ENCODE results near the gene SLC26A11. TPM values are rescaled to one million over a fixed set of nuclear protein-coding genes. Genes with fewer than 3 reads are reported as not detected.

Gene SLC26A11
- total and polyA plus RNA-seq, 2 of the 13 experiments (the other 11 are each of a cell fraction or from before 2014, with no cell fraction given): 8.7 to 13.2 TPM

DNA sequence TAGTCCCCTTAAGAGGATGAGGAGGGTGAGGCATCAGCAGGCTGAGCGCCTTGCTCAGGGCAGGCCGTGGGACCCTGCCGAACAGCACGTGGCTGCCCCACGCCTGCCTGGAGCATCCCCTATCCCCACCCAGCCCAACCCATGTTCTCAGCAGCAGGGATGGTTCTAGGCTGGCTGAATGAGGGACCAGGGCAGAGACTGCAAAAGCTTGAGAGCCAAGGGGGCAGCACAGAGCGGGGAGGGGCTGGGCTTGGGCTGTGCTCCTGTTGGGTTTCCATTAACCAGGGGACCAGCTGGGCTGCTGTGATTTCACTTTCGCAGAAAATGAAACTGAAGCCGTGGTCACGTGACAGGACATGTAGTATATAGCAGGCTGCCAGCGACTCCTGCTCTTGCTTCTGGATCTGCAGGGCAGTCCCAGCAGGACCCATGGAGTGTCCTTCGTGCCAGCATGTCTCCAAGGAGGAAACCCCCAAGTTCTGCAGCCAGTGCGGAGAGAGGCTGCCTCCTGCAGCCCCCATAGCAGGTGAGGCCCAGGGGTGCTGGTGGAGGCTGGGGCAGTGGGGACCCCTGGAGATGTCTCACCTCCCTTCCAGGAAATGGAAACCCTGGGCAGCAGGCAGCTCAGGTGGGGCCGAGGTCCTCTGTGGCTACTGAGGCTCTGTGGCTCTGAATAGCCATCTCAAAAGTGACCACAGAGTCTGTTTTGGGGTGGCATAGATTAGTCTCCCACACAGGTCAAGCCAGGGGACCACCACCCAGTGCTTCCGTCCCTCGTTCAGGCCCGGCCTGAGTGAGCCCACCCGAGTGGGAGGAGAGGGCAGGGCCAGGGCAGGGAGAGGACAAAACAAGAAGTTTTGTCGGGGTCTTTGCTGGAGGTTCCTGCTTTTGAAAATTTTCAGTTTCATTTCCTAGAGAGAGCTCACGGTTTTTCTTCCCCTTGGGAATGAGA, 43.3 kb downstream of the SLC26A11 start (continued):
- peak; percentile 58; the same call in 1 of the 2 replicates for TF ChIP-seq MED13 (CRISPR knock-in tag; IDR thresholded peaks at IDR 0.05)
- 0 out of 2 replicates have a peak, but pooled peaks have one; percentile 65 for TF ChIP-seq TOPORS (CRISPR knock-in tag; IDR thresholded peaks at IDR 0.05)
- TF ChIP-seq, protein P1, sequence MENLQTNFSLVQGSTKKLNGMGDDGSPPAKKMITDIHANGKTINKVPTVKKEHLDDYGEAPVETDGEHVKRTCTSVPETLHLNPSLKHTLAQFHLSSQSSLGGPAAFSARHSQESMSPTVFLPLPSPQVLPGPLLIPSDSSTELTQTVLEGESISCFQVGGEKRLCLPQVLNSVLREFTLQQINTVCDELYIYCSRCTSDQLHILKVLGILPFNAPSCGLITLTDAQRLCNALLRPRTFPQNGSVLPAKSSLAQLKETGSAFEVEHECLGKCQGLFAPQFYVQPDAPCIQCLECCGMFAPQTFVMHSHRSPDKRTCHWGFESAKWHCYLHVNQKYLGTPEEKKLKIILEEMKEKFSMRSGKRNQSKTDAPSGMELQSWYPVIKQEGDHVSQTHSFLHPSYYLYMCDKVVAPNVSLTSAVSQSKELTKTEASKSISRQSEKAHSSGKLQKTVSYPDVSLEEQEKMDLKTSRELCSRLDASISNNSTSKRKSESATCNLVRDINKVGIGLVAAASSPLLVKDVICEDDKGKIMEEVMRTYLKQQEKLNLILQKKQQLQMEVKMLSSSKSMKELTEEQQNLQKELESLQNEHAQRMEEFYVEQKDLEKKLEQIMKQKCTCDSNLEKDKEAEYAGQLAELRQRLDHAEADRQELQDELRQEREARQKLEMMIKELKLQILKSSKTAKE (CRISPR knock-in tag; IDR thresholded peaks at IDR 0.05; ENCODE audit: borderline replicate concordance): no peak
- TF ChIP-seq ZNF230 (CRISPR knock-in tag; IDR thresholded peaks at IDR 0.05): no peak
- TF ChIP-seq, protein P2, sequence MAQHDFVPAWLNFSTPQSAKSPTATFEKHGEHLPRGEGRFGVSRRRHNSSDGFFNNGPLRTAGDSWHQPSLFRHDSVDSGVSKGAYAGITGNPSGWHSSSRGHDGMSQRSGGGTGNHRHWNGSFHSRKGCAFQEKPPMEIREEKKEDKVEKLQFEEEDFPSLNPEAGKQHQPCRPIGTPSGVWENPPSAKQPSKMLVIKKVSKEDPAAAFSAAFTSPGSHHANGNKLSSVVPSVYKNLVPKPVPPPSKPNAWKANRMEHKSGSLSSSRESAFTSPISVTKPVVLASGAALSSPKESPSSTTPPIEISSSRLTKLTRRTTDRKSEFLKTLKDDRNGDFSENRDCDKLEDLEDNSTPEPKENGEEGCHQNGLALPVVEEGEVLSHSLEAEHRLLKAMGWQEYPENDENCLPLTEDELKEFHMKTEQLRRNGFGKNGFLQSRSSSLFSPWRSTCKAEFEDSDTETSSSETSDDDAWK (CRISPR knock-in tag; IDR thresholded peaks at IDR 0.05): no peak
- no peak; the same call in 1 of the 2 replicates for TF ChIP-seq ZNF652 (CRISPR knock-in tag; IDR thresholded peaks at IDR 0.05; ENCODE audit: borderline replicate concordance, low read depth)
- peak; percentile 38; the same call in 1 of the 2 replicates for TF ChIP-seq CCDC6 (CRISPR knock-in tag; IDR thresholded peaks at IDR 0.05)
- no peak for TF ChIP-seq ZNF720 (CRISPR knock-in tag; IDR thresholded peaks at IDR 0.05)
- TF ChIP-seq ZFP41 (CRISPR knock-in tag; IDR thresholded peaks at IDR 0.05; ENCODE audit: borderline replicate concordance): no peak; the same call in 1 of the 2 replicates
- TF ChIP-seq, protein P3, sequence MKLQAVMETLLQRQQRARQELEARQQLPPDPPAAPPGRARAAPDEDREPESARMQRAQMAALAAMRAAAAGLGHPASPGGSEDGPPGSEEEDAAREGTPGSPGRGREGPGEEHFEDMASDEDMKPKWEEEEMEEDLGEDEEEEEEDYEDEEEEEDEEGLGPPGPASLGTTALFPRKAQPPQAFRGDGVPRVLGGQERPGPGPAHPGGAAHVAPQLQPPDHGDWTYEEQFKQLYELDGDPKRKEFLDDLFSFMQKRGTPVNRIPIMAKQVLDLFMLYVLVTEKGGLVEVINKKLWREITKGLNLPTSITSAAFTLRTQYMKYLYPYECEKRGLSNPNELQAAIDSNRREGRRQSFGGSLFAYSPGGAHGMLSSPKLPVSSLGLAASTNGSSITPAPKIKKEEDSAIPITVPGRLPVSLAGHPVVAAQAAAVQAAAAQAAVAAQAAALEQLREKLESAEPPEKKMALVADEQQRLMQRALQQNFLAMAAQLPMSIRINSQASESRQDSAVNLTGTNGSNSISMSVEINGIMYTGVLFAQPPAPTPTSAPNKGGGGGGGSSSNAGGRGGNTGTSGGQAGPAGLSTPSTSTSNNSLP (IDR thresholded peaks at IDR 0.05; ENCODE audit: low read depth, low read length): peak; percentile 67; the same call in 1 of the 2 replicates
- TF ChIP-seq SETDB1 (CRISPR knock-in tag; IDR thresholded peaks at IDR 0.05; ENCODE audit: borderline replicate concordance): no peak
- TF ChIP-seq, protein P4, sequence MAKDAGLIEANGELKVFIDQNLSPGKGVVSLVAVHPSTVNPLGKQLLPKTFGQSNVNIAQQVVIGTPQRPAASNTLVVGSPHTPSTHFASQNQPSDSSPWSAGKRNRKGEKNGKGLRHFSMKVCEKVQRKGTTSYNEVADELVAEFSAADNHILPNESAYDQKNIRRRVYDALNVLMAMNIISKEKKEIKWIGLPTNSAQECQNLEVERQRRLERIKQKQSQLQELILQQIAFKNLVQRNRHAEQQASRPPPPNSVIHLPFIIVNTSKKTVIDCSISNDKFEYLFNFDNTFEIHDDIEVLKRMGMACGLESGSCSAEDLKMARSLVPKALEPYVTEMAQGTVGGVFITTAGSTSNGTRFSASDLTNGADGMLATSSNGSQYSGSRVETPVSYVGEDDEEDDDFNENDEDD (CRISPR knock-in tag; IDR thresholded peaks at IDR 0.05; ENCODE audit: borderline replicate concordance): no peak
- TF ChIP-seq ZNF256 (CRISPR knock-in tag; conservative IDR thresholded peaks at IDR 0.05): peak; percentile 84; the same call in 1 of the 2 replicates
- no peak for TF ChIP-seq ZFP62 (CRISPR knock-in tag; IDR thresholded peaks at IDR 0.05)
- TF ChIP-seq HIVEP1 (CRISPR knock-in tag; IDR thresholded peaks at IDR 0.05): peak; percentile 72; the same call in 1 of the 2 replicates
- TF ChIP-seq, protein P5, sequence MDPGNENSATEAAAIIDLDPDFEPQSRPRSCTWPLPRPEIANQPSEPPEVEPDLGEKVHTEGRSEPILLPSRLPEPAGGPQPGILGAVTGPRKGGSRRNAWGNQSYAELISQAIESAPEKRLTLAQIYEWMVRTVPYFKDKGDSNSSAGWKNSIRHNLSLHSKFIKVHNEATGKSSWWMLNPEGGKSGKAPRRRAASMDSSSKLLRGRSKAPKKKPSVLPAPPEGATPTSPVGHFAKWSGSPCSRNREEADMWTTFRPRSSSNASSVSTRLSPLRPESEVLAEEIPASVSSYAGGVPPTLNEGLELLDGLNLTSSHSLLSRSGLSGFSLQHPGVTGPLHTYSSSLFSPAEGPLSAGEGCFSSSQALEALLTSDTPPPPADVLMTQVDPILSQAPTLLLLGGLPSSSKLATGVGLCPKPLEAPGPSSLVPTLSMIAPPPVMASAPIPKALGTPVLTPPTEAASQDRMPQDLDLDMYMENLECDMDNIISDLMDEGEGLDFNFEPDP (CRISPR knock-in tag; conservative IDR thresholded peaks at IDR 0.05): no peak
- TF ChIP-seq MXD4 (CRISPR knock-in tag; IDR thresholded peaks at IDR 0.05): peak; percentile 69; the same call in 1 of the 2 replicates
- TF ChIP-seq BHLHE40 (IDR thresholded peaks at IDR 0.05; ENCODE audit: low read length): peak; percentile 89
- TF ChIP-seq POLR2A (IDR thresholded peaks at IDR 0.05; ENCODE audit: insufficient read depth in 1 of 2, low read depth in 2 of 2, low read length in 2 of 2): peak; percentile 99 to 100
- TF ChIP-seq PHF8 (CRISPR knock-in tag; IDR thresholded peaks at IDR 0.05): peak; percentile 83
- TF ChIP-seq, protein P6, sequence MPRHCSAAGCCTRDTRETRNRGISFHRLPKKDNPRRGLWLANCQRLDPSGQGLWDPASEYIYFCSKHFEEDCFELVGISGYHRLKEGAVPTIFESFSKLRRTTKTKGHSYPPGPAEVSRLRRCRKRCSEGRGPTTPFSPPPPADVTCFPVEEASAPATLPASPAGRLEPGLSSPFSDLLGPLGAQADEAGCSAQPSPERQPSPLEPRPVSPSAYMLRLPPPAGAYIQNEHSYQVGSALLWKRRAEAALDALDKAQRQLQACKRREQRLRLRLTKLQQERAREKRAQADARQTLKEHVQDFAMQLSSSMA (CRISPR knock-in tag; IDR thresholded peaks at IDR 0.05): peak; percentile 88

Data from HepG2 (cell line).